Fibroblast of lung (primary cell): ENCODE data around the gene HID1. TPM values are rescaled to one million over a fixed set of nuclear protein-coding genes. Genes with fewer than 3 reads are reported as not detected.
"Not testable (repeated sequence)": the region's sequence is repeated elsewhere in the genome, so short reads cannot be mapped to it uniquely, and the experiment has no call there.

ENCODE experiments used
- DNase-seq, 2 donors: peaks; one replicate each; pipeline versions ENCODE4 v3.0.0 to v3.0.0-alpha.2; 2010; ENCODE audit warnings: low read depth in 2 of 2
- H2AFZ ChIP-seq: 2 replicates; pipeline ENCODE4 v1.5.1; 2012; ENCODE audit warnings: low read length, control low read depth, inconsistent platforms
- H3K27ac ChIP-seq: 2 replicates; pipeline ENCODE4 v1.5.1; 2011; ENCODE audit warnings: low read length, control low read depth; ENCODE audit not compliant: insufficient read depth
- H3K27me3 ChIP-seq: 2 replicates; pipeline ENCODE4 v1.5.1; 2011; ENCODE audit warnings: mild to moderate bottlenecking, low read length; ENCODE audit not compliant: control insufficient read depth, insufficient read depth
- H3K36me3 ChIP-seq: 2 replicates; pipeline ENCODE4 v1.5.1; 2011; ENCODE audit warnings: low read length; ENCODE audit not compliant: control insufficient read depth, insufficient read depth
- H3K4me1 ChIP-seq: 2 replicates; pipeline ENCODE4 v1.5.1; 2011; ENCODE audit warnings: low read length; ENCODE audit not compliant: control insufficient read depth, insufficient read depth; ENCODE audit errors: extremely low read depth
- H3K4me2 ChIP-seq: 2 replicates; pipeline ENCODE4 v1.5.1; 2011; ENCODE audit warnings: low read length, control low read depth; ENCODE audit not compliant: insufficient read depth; ENCODE audit errors: extremely low read depth
- H3K4me3 ChIP-seq, 4 experiments: fragments of 200-600 bp in 1 of 4; sonication (generic) in 1 of 4; replicated peaks in 1 of 4; 2 replicates each; pipeline ENCODE4 v1.5.1; 2011 to 2016; ENCODE audit warnings: low read length in 4 of 4, low read depth in 3 of 4, mild to moderate bottlenecking in 3 of 4, control low read depth in 2 of 4, inconsistent platforms in 1 of 4, mixed read lengths in 1 of 4; ENCODE audit not compliant: insufficient read depth in 1 of 4; ENCODE audit errors: control extremely low read depth in 1 of 4
- H3K79me2 ChIP-seq: 2 replicates; pipeline ENCODE4 v1.5.1; 2012; ENCODE audit warnings: mild to moderate bottlenecking, low read length, inconsistent platforms; ENCODE audit not compliant: control insufficient read depth, insufficient read depth
- H3K9ac ChIP-seq: 2 replicates; pipeline ENCODE4 v1.5.1; 2011; ENCODE audit warnings: mild to moderate bottlenecking, low read length, control low read depth; ENCODE audit not compliant: insufficient read depth
- H3K9me3 ChIP-seq: 2 replicates; pipeline ENCODE4 v1.5.1; 2012; ENCODE audit warnings: low read depth, low read length; ENCODE audit not compliant: control insufficient read depth, insufficient read depth
- H4K20me1 ChIP-seq: 2 replicates; pipeline ENCODE4 v1.5.1; 2011; ENCODE audit warnings: low read length; ENCODE audit not compliant: control insufficient read depth, insufficient read depth; ENCODE audit errors: extremely low read depth
- CTCF ChIP-seq, 2 donors: IDR thresholded peaks in 1 of 2; conservative IDR thresholded peaks in 1 of 2; 1 replicate in 1 of 2; 2 replicates in 1 of 2; pipeline ENCODE4 v1.5.1; 2011 to 2012; ENCODE audit warnings: low read length in 2 of 2, control low read depth in 1 of 2, inconsistent platforms in 1 of 2, low read depth in 1 of 2, mild to moderate bottlenecking in 1 of 2
- EZH2 ChIP-seq: IDR thresholded peaks from 2 replicates; pipeline ENCODE4 v1.5.1; 2012; ENCODE audit warnings: low read length, control low read depth, mild to moderate bottlenecking; ENCODE audit errors: missing control alignments
- polyA plus RNA-seq, 2 donors: library from polyadenylated mRNA; depleted of rRNA in 1 of 2; stranded (reverse) in 1 of 2; unstranded in 1 of 2; fragments of >200 nt; gene quantifications; 2 replicates each; pipeline ENCODE4 v1.2.1, GENCODE V29; 2011 to 2012; ENCODE audit warnings: missing spikeins in 1 of 2
- total RNA-seq: library from RNA; depleted of rRNA; stranded (reverse); fragments of >200 nt; gene quantifications from 2 replicates; pipeline ENCODE4 v1.2.1, GENCODE V29; 2014

Gene HID1
- total and polyA plus RNA-seq, 2 donors (not counting 1 experiment from before 2014, with no cell fraction given) = 0.17 to 0.23 TPM

GRCh38 chr17:74907012-74907411, 65.5 kb downstream of the HID1 start:
- Histone ChIP-seq H3K4me2 (no peak overlapping the region), H4K20me1 (no peaks in the 10 kb centered on the region), H3K79me2 (no peaks in the 10 kb centered on the region), H3K9me3 (no peaks in the 10 kb centered on the region), H3K4me1 (no peaks in the 10 kb centered on the region), H3K27ac (no peak overlapping the region), H2AFZ (no peak overlapping the region), H3K27me3 (peaks cover 4% of the 10 kb centered on the region), H3K9ac (no peak overlapping the region), H3K36me3 (no peaks in the 10 kb centered on the region), H3K4me3 (no peak overlapping the region)
- DNase-seq = no peak
- TF ChIP-seq CTCF (conservative IDR thresholded peaks at IDR 0.05 in 1 of 2, IDR thresholded peaks at IDR 0.05 in 1 of 2; ENCODE audit: low read depth in 1 of 2, low read length in 2 of 2) (no peak), EZH2 (no peak)

GRCh38 chr17:74906214-74906793, 66.3 kb downstream of the HID1 start:
- H3K4me1 ChIP-seq, H3K9ac ChIP-seq: not testable (repeated sequence)

GRCh38 chr17:74904687-74905409, 67.7 kb downstream of the HID1 start:
- no peak overlapping the region for H3K4me3 ChIP-seq
- H3K79me2 ChIP-seq = no peaks in the 10 kb centered on the region
- H2AFZ ChIP-seq = no peak overlapping the region
- DNase-seq = no peak
- H3K4me1 ChIP-seq = no peaks in the 10 kb centered on the region
- H4K20me1 ChIP-seq = no peaks in the 10 kb centered on the region
- H3K36me3 ChIP-seq = no peaks in the 10 kb centered on the region
- H3K27ac ChIP-seq = no peak overlapping the region
- peaks cover 2% of the 10 kb centered on the region for H3K27me3 ChIP-seq
- H3K4me2 ChIP-seq = no peak overlapping the region
- TF ChIP-seq EZH2 (no peak), CTCF (conservative IDR thresholded peaks at IDR 0.05 in 1 of 2, IDR thresholded peaks at IDR 0.05 in 1 of 2; ENCODE audit: low read depth in 1 of 2, low read length in 2 of 2) (no peak)
- H3K9me3 ChIP-seq = no peaks in the 10 kb centered on the region
- no peak overlapping the region for H3K9ac ChIP-seq

More at GRCh38 chr17:74906214-74906793, 66.3 kb downstream of the HID1 start:
- H4K20me1 ChIP-seq, H3K4me3 ChIP-seq, H3K4me2 ChIP-seq, DNase-seq, H3K79me2 ChIP-seq, H3K27me3 ChIP-seq, H3K27ac ChIP-seq, H3K9me3 ChIP-seq, H2AFZ ChIP-seq, H3K36me3 ChIP-seq: not testable (repeated sequence)
